ENCODE measurements around the gene KDM7A.
"Not testable (repeated sequence)": the region's sequence is repeated elsewhere in the genome, so short reads cannot be mapped to it uniquely, and the experiment has no call there.

The KDM7A gene

DNA sequence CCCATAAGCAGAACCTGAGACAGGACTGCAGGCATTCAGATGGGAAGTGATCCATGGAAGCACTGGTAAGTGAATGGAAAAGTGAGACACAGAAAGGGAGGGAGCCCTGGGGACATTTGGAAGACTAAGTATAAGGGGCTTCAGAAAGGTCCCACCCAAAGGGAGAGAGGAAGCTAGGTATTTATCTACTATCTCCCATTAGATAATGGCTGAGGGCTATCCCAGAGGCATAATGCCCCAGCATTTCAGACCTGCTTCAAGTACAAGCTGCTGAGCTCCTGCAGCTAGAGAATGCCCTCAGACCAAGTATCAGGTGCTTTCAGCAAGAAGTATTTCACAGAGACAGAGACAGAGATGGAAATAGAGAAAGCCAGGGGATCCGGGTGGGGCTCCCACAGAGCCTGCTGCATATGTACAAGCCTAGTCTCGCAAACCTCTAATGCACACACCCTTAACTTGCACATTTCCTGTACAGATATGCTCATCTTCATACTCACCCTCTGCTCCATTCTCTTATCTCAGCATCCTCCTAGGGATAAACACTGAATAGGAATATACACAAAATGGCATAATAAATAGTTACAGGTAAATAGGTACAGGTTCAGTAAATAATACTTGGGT is 20.2 kb downstream of the KDM7A start:
- no peak for DNase-seq

DNA sequence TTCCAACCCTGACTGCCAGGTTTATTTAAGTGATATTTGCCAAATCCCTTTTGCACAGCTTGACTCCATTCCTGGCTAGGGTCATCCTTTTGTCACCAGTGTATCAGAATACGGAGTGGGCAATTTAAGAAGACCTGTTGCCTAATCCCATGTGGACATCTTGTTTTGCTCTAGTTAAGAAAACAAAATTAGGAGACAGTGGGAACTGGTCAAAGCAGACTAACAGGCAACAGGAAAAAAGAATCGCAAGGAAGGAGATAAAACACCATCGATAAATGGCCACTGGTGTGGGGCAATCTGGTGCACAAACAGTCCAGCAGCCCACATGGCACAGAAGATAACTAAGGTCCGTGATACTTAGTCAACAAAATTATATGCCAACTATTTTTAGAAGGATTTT is 21.4 kb downstream of the KDM7A start:
- no peak for DNase-seq

DNA sequence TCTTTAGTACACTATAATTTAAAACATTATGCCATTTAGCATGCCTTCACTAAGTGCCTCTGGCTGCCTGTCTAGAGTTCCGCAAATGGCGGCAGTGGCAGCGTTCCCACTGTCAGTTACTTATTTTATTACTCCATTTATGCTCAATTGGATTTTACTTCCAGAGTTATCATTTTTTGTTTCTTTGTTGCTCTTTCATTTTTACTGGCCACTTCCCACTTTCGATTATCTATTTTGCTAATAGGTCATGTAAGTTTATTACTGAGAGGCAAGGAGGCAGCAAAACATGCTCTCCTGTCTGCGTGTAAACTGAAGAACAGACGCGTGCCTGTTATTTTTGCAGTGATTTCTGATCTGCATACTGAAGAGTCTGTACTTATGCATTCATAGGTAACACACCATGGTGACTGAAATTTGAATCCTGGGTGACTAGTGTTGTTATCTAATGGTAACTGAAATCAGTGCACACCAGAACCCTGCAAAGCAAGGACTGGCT is 23.1 kb downstream of the KDM7A start:
- no peak for DNase-seq

DNA sequence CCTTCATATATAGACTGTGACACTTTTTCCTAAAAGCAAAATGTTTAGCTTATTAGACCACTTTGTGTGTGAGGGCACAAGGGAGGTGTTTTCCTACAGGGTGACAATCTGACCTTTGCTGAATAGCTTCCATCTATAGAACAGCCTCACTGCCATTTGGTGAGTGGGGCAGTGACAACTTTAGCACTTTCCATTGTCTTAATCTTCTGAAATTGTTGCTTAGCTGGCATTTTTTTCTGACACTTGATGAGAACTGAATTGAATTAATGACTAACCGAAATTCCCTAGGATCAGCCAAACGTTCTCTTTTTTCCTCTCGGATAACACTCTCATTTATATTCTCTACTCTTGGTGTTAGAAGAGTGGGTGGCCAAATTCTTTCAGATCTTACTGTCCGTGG is 30.2 kb downstream of the KDM7A start:
- DNase-seq = no peak

DNA sequence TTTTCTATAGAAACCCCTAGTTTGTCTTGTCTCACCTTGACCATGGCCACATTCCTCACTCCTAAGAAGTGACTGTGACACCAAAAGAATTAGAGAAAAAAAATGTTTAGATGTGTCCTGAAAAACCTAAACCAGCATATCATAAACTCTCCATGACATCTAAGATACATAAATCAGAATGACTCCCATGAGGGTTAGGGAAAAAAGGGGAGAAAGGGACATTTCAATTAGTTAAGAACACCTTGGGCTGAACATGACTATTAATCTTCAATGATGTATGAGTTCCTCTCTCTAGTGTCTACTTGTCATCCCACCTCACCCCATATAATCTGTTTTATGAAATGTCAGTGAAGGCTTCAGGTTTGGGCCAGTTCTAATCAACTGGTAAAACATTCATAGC is 31.1 kb downstream of the KDM7A start:
- DNase-seq = no peak

DNA sequence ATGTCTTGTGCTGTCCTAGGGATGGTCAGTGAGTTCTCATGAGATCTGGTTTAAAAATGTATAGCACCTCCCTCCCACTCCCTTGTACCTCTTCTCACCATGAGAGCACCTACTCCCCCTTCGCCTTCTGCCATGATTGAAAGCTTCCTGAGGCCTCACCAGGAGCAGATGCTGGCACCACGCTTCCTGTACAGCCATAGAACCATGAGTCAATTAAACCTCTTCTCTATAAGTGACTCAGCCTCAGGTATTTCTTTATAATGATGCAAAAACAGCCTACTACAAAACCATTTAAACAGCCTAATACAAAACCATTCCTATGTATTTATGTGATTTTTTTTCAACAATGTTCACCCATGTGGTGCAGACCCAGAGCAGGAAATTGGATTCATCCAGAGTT is 32.0 kb downstream of the KDM7A start:
- no peak for DNase-seq

DNA sequence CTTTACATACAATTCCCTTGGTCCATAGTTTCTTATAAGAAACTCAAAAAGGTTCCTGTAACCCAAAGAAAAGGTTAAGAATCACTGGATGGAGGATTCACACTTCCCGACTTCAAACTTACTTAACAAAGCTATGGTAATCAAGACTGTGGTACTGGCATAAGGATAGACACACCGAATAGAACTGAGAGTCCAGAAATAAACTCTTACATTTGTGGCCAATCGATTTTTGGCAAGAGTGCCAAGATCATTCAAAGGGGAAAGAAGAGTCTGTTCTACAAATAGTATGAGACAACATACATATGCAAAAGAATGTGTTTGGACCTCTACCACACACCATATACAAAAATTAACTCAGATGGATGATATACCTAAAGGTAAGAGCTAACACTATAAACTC is 32.8 kb downstream of the KDM7A start:
- DNase-seq = no peak

DNA sequence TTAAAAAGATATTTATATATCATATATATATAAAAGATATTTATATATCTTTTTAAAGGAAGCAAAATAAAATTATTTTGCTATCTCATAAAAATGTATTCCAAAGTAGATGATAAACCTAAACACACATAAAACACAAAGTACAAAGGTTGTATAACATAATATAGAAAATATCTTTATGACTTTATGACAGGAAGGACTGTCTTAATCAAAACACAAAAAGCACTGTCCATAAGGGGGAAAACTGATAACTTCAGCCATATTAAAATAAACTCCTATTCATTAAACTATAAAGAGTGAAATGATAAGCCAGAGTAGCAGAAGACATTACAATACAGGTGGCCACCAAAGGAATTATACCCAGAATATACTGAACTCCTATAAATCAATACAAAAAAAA is 34.8 kb downstream of the KDM7A start:
- DNase-seq = no peak

DNA sequence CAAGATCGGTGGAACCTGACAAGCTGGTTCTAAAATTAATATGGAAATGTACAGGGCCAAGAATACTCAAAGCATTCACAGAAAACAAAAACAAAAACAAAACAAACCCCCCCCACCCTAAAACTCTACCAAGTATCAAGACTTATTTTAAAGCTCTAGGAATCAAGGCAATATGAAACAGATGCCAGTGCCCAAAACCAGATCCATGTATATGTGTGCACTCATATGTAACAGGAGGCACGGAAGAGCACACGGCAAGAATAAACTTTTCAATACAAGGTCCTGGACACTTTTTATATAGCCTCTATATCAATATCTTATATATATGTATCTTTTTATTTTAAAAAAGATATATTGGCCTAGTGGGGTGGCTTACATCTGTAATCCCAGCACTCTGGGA is 35.5 kb downstream of the KDM7A start:
- no peak for DNase-seq

DNA sequence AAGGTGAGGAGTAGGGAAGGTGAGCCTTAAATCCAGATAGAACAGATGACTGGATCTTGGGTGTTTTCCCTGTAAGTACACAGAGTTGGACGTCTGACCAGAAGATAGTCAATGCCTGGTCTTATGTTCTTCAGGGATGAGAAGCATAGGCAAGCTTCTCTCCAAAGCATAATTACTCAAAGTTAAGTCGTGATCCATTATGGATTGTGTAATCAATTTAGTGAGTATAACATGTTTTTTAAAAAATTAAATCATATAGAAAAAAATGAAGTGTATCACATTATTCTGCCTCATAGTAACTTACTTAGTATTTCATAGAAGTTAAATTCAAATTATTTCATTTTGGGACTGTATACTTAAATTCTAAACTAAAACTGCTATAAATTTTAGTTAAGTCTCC is 39.7 kb downstream of the KDM7A start:
- no peak for DNase-seq

DNA sequence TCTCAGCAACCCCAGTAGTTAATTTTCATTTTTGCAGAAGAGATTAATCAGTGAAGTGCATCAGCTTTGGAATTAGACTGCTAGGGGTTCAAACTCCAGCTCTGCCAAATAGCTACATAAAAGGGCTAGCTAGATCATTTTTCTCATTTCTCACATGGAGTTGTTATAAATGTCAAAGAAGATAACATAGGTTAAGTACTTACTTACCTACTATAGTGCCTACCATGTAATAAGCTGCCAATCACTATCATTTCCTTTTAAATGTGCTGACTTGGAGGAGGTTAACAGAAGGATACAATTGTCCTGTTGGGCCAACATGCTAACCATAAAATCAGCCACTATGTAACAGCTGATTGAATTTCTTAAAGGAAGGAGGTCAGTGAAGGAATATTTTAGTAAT is 40.7 kb downstream of the KDM7A start:
- no peak for DNase-seq

DNA sequence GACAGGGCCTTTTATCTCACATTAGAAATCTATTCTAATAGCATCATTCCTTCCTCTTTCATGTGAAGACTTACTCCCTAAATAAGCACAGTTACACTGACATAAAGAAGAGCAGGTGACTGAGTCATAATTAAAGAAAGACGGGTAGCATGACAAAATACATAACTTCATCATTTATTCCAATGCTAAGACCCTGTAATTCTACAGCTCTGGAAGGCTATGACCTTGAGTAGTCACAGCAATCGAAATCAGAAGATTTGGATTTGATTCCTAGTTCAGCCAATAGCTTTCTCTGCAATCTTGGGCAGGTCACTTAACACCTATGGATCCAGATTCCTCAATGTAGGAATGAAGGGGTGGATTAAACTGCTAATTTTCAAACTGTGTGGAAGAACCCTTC is 42.7 kb downstream of the KDM7A start:
- no peak for DNase-seq

DNA sequence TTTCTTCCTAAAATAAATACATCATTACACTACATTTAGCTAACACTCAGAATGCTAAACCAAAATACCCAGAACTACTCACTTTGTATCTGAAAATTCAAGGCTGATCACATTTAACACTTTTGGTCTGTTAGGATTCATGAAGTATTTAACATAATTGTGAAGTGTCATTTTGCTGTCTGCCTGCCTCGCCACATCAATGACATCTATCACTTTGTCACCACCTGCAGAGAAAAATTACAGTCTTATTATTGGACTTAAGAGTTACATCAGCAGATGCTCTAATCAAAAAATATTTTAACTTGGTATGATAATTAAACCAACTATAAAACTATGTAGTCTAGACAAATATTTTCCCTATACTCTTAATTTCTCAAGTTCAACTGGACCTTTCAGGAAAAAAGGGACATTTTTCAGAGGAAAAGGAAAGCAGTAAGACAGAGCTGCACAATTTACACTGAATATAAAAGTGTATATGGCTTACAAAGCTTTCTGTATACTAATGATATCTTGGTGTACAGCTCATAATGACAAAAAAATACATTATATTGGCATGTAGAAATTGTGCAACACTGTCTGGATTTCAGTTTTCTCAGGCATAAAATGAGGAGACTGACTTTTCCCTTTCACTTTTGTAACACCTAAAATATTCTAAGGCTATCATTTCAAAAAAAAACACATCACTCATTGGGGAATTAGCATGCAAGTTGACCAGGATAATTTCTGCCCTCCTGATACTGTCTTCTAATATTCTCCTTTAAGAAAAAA is 49.2 kb downstream of the KDM7A start:
- no peak for DNase-seq

DNA sequence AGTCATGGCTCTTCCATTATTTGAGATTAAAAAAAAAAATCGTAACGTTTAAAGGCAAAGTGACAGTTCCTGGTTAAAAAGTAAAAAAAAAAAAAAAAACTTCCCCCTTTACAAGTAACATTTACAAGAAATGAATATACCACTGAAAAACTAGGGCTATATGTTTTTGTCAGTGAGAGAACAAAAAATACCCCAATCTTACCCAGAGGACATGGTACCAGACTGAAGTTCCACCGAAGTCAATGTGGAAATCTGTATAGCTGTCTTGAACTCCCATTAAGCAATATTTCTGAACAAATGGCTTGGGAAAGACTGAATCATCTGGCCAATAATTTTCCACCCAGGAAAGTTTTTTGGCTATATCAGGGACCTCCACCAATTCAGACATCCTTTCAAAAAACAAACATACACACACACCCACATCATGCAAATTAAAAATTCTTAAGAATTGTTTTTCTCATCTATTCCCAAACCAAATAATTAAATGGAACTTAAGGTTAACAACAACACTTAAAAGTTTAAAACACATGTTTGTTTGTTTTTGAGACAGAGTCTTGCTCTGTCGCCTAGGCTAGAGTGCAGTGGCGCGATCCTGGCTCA is 50.2 kb downstream of the KDM7A start:
- no peak for DNase-seq

DNA sequence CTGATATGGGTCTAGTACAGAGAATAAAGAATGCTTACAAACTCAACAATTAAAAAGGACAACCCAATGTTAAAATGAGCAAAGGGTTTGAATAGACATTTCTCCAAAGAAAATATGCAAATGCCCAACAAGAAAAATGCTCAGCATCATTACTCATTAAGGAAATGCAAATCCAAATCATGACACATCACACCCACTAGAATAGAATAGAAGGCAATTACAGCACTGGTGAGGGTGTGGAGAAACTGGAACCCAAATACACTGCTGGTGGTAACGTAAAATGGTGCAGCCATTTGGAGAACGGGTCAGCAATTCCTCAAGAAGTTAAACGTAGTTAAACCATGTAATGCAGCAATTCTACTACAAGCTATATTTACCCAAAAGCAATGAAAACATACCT is 53.8 kb downstream of the KDM7A start:
- DNase-seq = no peak

DNA sequence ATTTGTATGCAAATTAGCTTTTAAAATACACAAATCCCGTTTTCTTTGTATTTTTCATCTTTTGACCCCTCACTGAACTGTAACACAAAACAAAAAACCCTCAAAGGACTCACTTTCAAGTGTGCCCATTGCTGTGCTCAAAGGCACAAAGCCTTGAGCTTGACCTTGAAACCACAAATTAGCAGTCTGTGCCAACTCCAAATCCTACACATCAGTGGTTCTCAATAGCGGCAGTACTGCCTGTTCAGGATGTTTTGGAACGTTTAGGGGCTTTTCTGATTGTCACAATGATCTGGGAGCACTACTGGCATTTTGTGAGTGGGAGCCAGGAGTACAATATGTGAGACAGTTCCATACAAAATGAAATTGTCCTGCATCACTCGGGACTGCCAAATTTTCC is 55.5 kb downstream of the KDM7A start:
- no peak for DNase-seq

DNA sequence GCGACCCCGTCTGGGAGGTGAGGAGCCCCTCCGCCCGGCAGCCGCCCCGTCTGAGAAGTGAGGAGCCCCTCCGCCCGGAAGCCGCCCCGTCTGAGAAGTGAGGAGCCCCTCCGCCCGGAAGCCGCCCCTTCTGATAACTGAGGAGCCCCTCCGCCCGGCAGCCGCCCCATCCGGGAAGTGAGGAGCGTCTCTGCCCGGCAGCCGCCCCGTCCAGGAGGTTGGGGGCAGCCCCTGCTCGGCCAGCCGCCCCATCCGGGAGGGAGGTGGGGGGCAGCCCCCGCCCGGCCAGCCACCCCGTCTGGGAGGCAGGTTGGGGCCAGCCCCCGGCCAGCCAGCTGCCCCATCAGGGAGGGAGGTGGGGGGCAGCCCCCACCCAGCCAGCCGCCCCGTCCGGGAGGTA is 62.0 kb downstream of the KDM7A start:
- DNase-seq = not testable (repeated sequence)

DNA sequence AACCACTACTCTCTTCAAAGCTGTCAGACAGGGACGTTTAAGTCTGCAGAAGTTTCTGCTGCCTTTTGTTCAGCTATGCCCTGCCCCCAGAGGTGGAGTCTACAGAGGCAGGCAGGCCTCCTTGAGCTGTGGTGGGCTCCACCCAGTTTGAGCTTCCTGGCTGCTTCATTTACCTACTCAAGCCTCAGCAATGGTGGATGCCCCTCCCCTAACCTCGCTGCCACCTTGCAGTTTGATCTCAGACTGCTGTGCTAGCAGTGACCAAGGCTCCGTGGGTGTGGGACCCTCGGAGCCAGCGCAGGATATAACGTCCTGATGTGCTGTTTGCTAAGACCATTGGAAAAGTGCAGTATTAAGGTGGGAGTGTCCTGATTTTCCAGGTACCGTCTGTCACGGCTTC is 68.0 kb downstream of the KDM7A start:
- DNase-seq = not testable (repeated sequence)

DNA sequence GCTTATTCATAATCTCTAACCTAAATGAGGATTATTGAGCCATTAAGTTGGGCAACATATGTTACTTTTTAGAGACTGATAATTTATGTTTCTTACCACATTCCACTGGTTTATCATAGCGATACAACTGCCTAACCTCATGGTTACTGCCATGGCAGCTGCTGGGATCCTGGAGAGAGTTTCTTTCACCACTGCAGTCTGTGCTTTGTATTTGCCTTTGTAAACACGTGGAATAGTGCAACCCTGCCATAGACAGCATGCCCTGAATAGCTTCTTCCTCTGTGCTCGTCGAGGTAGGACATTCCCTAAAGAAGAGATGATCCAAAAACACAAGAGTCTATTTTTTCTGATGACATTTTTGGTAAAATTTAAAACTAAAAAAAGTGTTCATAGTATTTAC is 80.3 kb downstream of the KDM7A start:
- DNase-seq = no peak

DNA sequence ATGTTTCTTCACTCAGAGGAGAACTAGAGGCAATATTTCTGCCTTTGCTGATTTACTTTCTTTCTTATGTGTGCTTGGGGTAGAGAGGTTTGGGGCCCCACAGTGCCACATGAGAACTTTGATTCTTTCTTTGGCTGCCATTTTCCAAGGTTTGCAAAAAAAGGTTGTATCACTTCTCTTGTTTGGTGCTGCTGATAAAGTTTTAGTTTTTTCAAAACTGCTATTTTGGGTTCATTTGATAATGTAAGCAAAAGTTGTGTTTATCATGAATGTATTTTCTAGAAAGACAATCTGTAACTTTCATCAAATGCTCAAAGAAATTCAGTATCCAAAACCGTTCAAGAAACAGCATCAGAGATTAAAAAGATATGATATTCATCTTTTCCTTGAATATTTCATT is 83.4 kb downstream of the KDM7A start:
- no peak for DNase-seq

DNA sequence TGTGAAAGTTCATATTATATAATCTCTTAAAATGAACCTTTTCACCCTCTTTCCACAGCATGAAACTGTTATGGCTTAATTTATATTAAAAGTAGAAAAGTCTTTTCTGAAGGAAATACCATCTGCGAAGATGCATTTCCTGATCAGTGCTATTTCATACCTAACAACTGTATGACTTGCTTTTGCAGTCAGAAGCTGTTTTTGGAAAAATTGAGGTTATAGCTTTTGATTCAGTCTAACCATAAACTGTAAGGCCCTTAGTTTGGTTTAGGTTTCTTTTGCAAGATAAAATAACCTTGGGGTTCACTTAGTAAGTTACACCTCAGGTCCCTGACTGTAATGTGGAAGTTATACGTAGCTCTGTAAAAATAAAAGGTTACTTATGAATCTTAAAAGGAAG is 91.3 kb downstream of the KDM7A start:
- no peak for DNase-seq

DNA sequence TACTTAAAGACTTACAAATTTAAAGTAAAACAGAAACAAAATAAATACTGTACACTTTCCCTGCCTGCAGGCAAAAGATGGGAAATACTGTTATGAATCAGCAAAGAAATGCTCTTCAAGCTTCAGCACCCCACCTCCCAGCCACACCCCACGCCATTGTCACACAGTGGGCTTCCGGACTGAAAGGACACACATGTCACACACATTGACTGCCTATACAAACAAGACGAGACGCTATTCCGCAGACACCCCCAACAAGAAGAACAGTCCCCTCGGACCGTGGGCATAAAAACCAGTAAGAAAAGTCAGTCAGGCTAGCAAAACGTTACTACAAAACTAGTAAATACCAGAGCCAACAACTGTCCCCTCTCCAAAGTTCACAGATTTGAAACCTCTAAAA is 91.8 kb downstream of the KDM7A start:
- no peak for DNase-seq

DNA sequence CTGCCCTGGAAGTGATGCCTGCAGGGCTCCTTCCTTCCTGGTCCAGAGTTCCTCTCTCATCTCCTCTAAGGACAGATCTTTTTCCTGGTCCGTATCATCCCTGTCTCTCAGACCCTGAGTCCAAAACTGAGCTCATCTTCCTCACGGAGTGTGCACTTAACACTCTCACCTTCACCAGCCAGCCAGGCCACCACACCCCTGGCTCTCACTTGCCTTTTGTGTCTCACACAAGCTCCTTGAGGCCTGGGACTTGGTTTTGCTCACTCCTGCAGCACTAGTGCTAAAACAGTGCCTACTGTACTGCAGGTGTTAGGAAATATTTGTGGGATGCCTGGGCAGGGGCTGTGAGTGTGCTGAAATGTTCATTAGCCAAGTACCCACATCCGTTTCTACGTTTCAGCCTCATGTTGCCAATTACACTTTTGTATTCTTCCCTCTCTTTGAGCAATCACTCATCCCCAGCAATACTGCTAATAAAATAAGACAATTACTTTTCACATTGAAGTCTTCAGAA is 92.6 kb downstream of the KDM7A start:
- DNase-seq = no peak

DNA sequence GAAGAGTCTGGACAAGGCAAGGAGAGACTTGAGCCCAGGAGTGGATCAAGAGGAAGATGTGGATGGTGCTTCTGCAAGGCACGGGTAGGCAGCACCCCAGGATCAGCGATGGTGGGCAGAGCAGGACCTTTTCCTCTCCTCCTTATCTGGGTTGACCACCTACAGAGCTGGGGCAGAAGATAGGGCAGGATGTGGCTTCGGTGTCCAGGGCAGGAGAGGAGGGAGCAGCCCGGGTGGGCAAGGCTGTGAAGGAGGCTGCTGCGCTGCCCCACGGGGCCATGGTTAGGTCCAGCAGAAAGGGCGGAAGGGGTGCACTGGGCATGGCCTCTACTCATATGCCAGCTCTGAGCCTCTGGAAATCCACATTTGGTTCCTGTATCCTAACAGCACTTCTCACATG is 94.0 kb downstream of the KDM7A start:
- DNase-seq = no peak
